Stimulated activated CD4-positive, alpha-beta T cell treated with anti-CD3 and anti-CD28 coated beads, Interleukin-1b, Interleukin-23, amount 100 ng/mL, for 4 hours (primary cell): ENCODE data around the gene SATB1.
"Not testable (repeated sequence)": the region's sequence is repeated elsewhere in the genome, so short reads cannot be mapped to it uniquely, and the experiment has no call there.

Experiments used
- DNase-seq, 2 donors: peaks; one replicate each; pipeline ENCODE4 v3.0.0-alpha.2; 2020; ENCODE audit warnings: low read depth in 2 of 2

The SATB1 gene

GRCh38 chr3:18351823-18352744, 73.1 kb downstream of the SATB1 start:
- no peak for DNase-seq

GRCh38 chr3:18351069-18351628, 74.0 kb downstream of the SATB1 start:
- DNase-seq: no peak

- no peak for DNase-seq
Measured at GRCh38 chr3:18349197-18349798, 75.8 kb downstream of the SATB1 start.

GRCh38 chr3:18346097-18346496, 79.0 kb downstream of the SATB1 start:
- no peak for DNase-seq

- no peak for DNase-seq
Measured at GRCh38 chr3:18345015-18345367, 80.1 kb downstream of the SATB1 start.

GRCh38 chr3:18344306-18345014, 80.7 kb downstream of the SATB1 start:
- DNase-seq: no peak

GRCh38 chr3:18343809-18344208, 81.3 kb downstream of the SATB1 start:
- no peak for DNase-seq

- DNase-seq: no peak
Measured at GRCh38 chr3:18338827-18339514, 86.2 kb downstream of the SATB1 start.

- DNase-seq: no peak
Measured at GRCh38 chr3:18337231-18337630, 87.9 kb downstream of the SATB1 start.

GRCh38 chr3:18334837-18335601, 90.1 kb downstream of the SATB1 start:
- no peak for DNase-seq

GRCh38 chr3:18330772-18331441, 94.2 kb downstream of the SATB1 start:
- DNase-seq: not testable (repeated sequence)

- no peak for DNase-seq
Measured at GRCh38 chr3:18308096-18308650, 117.0 kb downstream of the SATB1 start.

GRCh38 chr3:18307529-18307928, 117.6 kb downstream of the SATB1 start:
- DNase-seq: no peak

GRCh38 chr3:18302517-18302916, 122.6 kb downstream of the SATB1 start:
- DNase-seq: no peak

GRCh38 chr3:18301781-18302180, 123.4 kb downstream of the SATB1 start:
- no peak for DNase-seq

GRCh38 chr3:18300916-18301315, 124.2 kb downstream of the SATB1 start:
- no peak for DNase-seq

GRCh38 chr3:18297126-18297525, 128.0 kb downstream of the SATB1 start:
- no peak for DNase-seq
